Measurements from ENCODE around the gene AQP1.

The AQP1 gene

GRCh38 chr7:30898411-30898810 lies 13.2 kb upstream of the AQP1 start:
- DNase-seq (ENCODE audit: low spot score): no peak
- TF ChIP-seq, protein P1, sequence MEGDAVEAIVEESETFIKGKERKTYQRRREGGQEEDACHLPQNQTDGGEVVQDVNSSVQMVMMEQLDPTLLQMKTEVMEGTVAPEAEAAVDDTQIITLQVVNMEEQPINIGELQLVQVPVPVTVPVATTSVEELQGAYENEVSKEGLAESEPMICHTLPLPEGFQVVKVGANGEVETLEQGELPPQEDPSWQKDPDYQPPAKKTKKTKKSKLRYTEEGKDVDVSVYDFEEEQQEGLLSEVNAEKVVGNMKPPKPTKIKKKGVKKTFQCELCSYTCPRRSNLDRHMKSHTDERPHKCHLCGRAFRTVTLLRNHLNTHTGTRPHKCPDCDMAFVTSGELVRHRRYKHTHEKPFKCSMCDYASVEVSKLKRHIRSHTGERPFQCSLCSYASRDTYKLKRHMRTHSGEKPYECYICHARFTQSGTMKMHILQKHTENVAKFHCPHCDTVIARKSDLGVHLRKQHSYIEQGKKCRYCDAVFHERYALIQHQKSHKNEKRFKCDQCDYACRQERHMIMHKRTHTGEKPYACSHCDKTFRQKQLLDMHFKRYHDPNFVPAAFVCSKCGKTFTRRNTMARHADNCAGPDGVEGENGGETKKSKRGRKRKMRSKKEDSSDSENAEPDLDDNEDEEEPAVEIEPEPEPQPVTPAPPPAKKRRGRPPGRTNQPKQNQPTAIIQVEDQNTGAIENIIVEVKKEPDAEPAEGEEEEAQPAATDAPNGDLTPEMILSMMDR (IDR thresholded peaks at IDR 0.05; ENCODE audit: extremely low read depth, insufficient read depth, missing control alignments): no peak
- in situ Hi-C loops (cut with MboI; ENCODE audit: low pct_unique_long_range_greater_than_20kb, low sequenced_read_pairs, unreplicated experiment): no loop called here

DNA sequence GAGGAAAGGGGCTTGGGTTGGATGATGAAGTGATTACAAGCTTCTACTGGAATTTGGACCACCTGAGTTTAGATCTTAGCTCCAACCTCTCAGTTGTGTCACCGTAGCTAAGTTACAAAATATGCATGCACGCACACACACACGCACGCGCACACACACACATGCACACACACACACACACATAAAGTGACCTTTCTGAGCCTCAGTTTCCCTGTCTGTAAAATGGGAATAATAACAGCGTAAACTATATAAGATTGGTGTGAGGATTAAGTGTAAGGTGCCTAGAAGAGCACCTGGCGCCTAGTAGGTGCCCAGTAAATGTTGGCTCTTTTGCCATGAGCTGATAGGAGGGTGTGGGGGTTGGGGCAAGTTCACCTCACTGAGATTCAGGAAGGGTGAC lies 12.6 kb upstream of the AQP1 start:
- in situ Hi-C loops (cut with MboI; ENCODE audit: low pct_unique_long_range_greater_than_20kb, low sequenced_read_pairs, unreplicated experiment): no loop called here
- DNase-seq (ENCODE audit: low spot score): no peak
- TF ChIP-seq, protein P1 (IDR thresholded peaks at IDR 0.05; ENCODE audit: extremely low read depth, insufficient read depth, missing control alignments): no peak

DNA sequence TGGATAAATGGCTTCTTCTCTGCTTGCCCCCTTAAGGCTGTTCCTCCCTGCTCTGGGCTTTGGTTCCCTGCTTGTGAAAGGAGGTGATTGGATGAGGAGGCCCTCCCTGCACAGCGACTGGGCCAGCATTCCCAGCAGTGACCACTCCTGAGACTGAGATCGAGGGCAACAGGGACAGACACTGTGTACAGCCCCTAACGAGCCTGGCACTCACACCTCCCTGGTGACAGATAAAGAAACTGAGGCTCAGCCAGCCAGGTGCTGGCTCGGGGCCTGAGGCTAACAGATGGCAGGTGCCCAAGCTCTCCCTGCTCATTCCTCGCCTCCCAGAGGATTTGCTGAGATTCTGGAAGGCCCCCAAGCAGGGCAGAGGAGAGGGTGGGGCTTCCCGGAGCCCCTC lies 12.0 kb upstream of the AQP1 start:
- TF ChIP-seq, protein P1 (IDR thresholded peaks at IDR 0.05; ENCODE audit: extremely low read depth, insufficient read depth, missing control alignments): no peak
- in situ Hi-C loops (cut with MboI; ENCODE audit: low pct_unique_long_range_greater_than_20kb, low sequenced_read_pairs, unreplicated experiment): no loop called here
- DNase-seq (ENCODE audit: low spot score): no peak

DNA sequence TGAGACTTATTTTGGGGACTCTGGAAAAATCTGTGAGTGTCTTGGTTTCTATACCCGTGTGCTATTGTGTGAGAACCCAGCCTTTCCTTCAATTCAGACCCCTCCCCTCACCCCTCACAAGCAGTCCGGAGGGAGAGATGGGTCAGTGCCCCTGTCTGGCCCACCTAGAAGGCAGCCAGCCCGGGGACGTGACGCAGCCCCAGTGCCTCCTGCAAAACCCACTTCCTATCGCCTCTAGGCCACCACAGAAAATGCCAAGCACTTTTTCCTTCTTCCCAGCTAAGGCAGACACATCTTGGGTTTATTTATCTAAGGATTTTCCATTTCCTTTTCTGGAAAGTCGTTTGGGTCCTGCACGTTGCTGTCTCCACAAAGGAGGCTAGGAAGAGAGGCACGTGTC lies 11.6 kb upstream of the AQP1 start:
- DNase-seq (ENCODE audit: low spot score): no peak
- TF ChIP-seq, protein P1 (IDR thresholded peaks at IDR 0.05; ENCODE audit: extremely low read depth, insufficient read depth, missing control alignments): no peak

DNA sequence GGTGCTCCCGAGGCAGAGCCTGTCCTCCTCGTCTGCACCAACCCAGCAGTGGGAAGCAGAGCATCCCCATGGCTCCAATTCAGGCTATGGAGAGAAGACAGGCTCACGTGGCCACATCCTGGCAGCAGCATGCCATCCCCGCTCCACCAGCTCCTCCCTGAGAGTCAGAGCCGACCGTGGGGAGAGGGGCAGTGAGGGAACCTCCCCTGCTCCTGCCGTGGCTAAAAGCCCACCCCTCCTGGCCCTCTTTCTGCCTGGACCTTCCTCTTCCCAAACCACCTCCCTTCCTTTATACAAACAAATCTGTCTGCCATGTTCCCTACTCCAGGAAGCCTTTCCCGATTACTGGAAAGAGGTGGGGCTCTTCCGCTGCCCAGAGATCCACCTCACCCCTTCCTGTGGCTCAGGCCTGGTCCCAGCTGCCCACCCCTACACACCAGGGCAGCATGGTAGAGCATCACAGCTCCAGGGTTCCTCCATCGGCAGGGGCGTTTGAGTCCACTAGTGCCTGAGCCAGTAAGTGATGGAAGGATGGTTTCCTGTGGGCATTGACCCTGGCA lies 10.8 kb upstream of the AQP1 start:
- no peak for DNase-seq (ENCODE audit: low spot score)
- in situ Hi-C loops (cut with MboI; ENCODE audit: low pct_unique_long_range_greater_than_20kb, low sequenced_read_pairs, unreplicated experiment): no loop called here
- TF ChIP-seq, protein P1 (IDR thresholded peaks at IDR 0.05; ENCODE audit: extremely low read depth, insufficient read depth, missing control alignments): no peak

More for the DNA sequence above, 11.6 kb upstream of the AQP1 start:
- in situ Hi-C loops (cut with MboI; ENCODE audit: low pct_unique_long_range_greater_than_20kb, low sequenced_read_pairs, unreplicated experiment): no loop called here

DNA sequence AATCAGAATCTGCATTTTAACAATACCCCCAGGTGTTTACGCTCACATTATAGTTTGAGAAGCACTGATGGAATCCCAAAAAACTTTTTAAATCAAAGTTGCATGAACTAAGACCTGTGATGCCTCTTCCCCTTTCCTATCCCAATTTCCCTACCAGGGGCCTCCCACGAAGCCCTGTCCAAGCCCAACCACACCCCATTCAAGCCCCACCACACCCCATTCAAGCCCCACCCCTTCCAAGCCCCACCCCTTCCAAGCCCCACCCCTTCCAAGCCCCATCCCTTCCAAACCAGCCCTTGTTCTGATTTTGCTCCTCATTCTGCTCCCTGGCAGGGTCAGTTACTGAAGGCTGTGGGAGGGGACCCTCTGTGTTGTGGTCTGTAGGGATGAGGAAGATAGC lies 9.8 kb upstream of the AQP1 start:
- in situ Hi-C loops (cut with MboI; ENCODE audit: low pct_unique_long_range_greater_than_20kb, low sequenced_read_pairs, unreplicated experiment): no loop called here
- no peak for DNase-seq (ENCODE audit: low spot score)
- TF ChIP-seq, protein P1 (IDR thresholded peaks at IDR 0.05; ENCODE audit: extremely low read depth, insufficient read depth, missing control alignments): no peak

- in situ Hi-C loops (cut with MboI; ENCODE audit: low pct_unique_long_range_greater_than_20kb, low sequenced_read_pairs, unreplicated experiment): no loop called here
- TF ChIP-seq, protein P1 (IDR thresholded peaks at IDR 0.05; ENCODE audit: extremely low read depth, insufficient read depth, missing control alignments): no peak
- DNase-seq (ENCODE audit: low spot score): no peak
Observed at GRCh38 chr7:30902466-30902865, 9.2 kb upstream of the AQP1 start.

Measured in GM13977 (cell line).